ENCODE measurements around the gene CAGE1.
"Not testable (repeated sequence)": the region's sequence is repeated elsewhere in the genome, so short reads cannot be mapped to it uniquely, and the experiment has no call there.

CAGE1 gene

DNA sequence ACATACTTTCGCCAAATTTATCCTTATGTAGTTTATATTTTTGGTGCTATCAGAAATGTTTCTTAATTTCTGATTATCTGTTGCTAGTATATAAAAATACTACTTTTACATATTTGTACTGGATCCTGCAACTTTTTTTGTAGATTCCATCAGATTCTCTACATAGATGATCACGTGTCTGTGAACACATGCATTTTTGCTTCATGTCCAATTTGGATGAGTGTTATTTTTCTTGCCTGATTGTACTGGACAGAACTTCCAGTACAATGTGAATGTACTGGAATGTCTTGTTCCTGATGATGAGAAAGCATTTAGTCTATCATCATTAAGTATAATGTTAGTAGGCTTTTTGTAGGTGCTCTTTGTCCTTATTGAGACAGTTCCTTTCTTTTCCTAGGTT lies 51.5 kb downstream of the CAGE1 start:
- no peak for DNase-seq (ENCODE audit: low read depth)

GRCh38 chr6:7335519-7335918 lies 54.0 kb downstream of the CAGE1 start:
- DNase-seq (ENCODE audit: low read depth) = no peak

- DNase-seq (ENCODE audit: low read depth) = no peak
Observed at GRCh38 chr6:7334685-7335084, 54.9 kb downstream of the CAGE1 start.

GRCh38 chr6:7332090-7332745 lies 57.3 kb downstream of the CAGE1 start:
- DNase-seq (ENCODE audit: low read depth) = peak; percentile 25

GRCh38 chr6:7331452-7331851 lies 58.1 kb downstream of the CAGE1 start:
- no peak for DNase-seq (ENCODE audit: low read depth)

- no peak for DNase-seq (ENCODE audit: low read depth)
Observed at GRCh38 chr6:7328243-7328642, 61.3 kb downstream of the CAGE1 start.

- DNase-seq (ENCODE audit: low read depth) = no peak
Observed at GRCh38 chr6:7325750-7326149, 63.8 kb downstream of the CAGE1 start.

- no peak for DNase-seq (ENCODE audit: low read depth)
Observed at GRCh38 chr6:7324520-7324919, 65.0 kb downstream of the CAGE1 start.

- DNase-seq (ENCODE audit: low read depth) = no peak
Observed at GRCh38 chr6:7323074-7323473, 66.5 kb downstream of the CAGE1 start.

- not testable (repeated sequence) for DNase-seq (ENCODE audit: low read depth)
Observed at GRCh38 chr6:7321866-7322265, 67.7 kb downstream of the CAGE1 start.

DNA sequence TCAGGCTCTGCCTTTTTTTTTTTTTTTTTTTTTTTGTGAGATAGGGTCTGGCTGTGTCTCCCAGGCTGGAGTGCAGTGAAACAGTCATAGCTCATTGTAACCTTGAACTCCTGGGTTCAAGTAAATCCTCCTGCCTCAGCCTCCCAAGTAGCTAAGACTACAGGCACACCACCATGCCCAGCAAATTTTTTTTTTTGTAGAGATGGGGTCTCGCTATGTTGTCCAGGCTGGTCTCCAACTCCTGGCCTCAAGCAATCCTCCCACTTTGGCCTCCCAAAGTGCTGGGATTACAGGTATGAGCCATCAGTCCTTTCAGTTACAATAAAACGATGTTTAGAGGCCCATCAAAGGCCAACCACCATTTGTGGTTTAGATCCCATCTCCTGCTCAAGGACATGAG lies 70.1 kb downstream of the CAGE1 start:
- DNase-seq (ENCODE audit: low read depth) = not testable (repeated sequence)

- DNase-seq (ENCODE audit: low read depth) = no peak
Observed at GRCh38 chr6:7317538-7317937, 72.0 kb downstream of the CAGE1 start.

- no peak for DNase-seq (ENCODE audit: low read depth)
Observed at GRCh38 chr6:7316658-7317533, 72.6 kb downstream of the CAGE1 start.

GRCh38 chr6:7315948-7316365 lies 73.6 kb downstream of the CAGE1 start:
- DNase-seq (ENCODE audit: low read depth) = no peak

DNA sequence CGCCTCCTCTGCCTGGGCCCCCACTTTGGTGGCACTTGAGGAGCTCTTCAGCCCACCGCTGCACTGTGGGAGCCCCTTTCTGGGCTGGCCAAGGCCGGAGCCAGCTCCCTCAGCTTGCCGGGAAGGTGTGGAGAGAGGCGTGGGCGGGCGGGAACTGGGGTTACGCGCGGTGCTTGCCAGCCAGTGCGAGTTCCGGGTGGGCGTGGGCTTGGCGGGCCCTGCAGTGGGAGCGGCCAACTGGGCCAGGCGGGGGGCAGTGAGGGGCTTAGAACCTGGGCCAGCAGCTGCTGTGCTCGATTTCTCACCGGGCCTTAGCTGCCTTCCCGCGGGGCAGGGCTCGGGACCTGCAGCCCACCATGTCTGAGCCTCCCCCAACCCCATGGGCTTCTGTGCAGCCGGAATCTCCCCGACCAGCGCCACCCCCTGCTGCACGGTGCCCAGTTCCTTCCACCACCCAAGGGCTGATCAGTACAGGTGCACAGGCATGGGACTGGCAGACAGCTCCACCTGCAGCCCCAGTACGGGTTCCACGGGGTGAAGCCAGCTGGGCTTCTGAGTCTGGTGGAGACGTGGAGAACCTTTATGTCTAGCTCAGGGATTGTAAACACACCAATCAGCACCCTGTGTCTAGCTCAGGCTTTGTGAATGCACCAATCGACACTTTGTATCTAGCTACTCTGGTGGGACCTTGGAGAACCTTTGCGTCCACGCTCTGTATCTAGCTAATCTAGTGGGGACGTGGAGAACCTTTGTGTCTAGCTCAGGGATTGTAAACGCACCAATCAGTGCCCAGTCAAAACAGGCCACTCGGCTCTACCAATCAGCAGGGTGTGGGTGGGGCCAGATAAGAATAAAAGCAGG lies 74.2 kb downstream of the CAGE1 start:
- not testable (repeated sequence) for DNase-seq (ENCODE audit: low read depth)

DNA sequence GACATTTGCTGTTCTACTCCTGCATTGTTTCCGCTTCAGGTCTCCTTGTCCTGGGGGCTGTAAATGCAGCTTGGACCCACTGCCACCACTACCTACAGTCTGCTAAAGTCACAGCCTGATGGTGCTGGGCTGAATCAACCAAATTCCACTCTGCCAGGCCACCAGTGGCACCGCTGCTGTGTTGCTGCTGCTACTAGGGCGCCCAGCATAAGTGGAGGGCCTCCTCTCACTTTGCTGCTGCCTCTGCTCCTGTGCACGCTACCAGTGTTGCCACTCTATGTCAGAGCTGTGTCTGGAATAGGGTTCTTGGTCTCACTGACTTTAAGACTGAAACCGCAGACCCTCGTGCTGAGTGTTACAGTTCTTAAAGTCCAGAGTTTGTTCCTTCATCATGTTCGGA lies 75.1 kb downstream of the CAGE1 start:
- DNase-seq (ENCODE audit: low read depth) = no peak

DNA sequence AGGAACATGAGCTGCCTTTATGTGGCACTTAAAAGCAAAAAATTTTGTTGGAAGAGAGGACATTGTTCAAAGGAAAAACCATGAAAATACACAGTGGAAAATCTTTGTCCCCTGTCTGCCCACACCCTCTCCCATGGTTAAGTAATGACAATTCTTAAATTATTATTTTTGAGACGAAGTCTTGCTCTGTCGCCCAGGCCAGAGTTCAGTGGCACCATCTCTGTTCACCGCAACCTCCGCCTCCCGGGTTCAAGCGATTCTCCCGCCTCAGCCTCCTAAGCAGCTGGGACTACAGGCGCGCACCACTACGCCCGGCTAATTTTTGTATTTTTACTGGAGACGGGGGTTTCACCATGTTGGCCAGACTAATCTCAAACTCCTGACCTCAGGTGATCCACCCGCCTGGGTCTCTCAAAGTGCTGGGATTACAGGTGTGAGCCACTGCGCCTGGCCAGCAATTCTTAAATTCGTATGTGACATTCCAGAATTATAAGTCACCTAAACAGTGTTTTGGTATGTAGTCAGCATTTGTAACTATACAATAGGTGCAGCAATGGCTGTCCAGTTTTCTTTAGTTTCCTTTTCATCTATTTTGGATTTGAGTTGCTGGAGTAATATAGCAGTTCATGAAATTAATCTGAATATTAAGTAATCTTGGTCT lies 75.9 kb downstream of the CAGE1 start:
- no peak for DNase-seq (ENCODE audit: low read depth)

- DNase-seq (ENCODE audit: low read depth) = peak; percentile 92
Observed at GRCh38 chr6:7312616-7313504, 76.7 kb downstream of the CAGE1 start, which contains the start of gene SSR1. Gene SSR1, minus strand, starts transcription at chr6:7313199. Its CDS starts 79 bp downstream, at chr6:7313120.

- no peak for DNase-seq (ENCODE audit: low read depth)
Observed at GRCh38 chr6:7311917-7312615, 77.5 kb downstream of the CAGE1 start.

DNA sequence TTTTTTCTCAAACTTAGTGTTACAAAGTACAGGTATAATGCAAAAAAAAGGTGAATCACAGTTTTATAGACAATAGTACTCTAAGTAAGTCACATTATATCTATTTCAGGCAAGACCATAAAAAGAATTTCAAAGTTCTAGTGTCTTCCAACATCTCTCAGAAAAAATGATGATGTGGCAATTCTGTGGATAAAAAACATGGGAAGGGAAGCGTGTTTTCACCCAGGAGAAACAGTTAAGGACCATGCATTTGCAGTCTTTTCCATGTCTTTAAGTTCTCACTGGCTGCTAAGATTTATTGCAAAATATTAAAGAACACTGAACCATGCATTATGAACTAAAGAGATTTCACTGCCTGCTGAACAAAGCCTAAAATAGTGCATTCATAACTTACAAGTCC lies 78.4 kb downstream of the CAGE1 start:
- no peak for DNase-seq (ENCODE audit: low read depth)
